ENCODE measurements around the gene RRP1.
A peak's percentile ranks its signal among the peaks of the same experiment; 100 is the strongest.
"Not testable (repeated sequence)": the region's sequence is repeated elsewhere in the genome, so short reads cannot be mapped to it uniquely, and the experiment has no call there.

RRP1 gene

DNA sequence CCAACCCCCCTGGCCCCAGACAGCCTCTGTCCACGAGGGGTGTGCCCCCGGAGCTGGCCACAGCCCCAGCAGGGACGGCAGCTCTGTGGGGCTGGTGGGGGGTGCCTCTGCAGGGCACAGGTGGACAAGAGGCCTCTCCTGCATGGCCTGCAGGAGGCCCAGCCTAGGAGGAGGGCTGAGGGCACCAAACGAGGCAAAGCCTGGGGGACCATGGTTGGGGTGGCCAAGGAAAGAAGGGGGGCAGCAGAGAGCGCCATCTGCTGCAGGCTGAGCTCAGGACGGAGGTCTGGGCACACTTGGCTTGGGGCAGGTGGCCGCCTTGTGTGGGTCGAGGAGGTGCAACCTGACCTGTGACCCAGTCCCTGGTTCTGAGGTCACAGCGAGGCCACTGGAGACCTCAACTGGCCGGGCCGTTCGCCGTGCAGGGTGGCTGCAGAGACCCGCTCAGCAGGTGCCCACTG lies 27.3 kb downstream of the RRP1 start:
- no peak for DNase-seq (ENCODE audit: low read depth, low spot score)

DNA sequence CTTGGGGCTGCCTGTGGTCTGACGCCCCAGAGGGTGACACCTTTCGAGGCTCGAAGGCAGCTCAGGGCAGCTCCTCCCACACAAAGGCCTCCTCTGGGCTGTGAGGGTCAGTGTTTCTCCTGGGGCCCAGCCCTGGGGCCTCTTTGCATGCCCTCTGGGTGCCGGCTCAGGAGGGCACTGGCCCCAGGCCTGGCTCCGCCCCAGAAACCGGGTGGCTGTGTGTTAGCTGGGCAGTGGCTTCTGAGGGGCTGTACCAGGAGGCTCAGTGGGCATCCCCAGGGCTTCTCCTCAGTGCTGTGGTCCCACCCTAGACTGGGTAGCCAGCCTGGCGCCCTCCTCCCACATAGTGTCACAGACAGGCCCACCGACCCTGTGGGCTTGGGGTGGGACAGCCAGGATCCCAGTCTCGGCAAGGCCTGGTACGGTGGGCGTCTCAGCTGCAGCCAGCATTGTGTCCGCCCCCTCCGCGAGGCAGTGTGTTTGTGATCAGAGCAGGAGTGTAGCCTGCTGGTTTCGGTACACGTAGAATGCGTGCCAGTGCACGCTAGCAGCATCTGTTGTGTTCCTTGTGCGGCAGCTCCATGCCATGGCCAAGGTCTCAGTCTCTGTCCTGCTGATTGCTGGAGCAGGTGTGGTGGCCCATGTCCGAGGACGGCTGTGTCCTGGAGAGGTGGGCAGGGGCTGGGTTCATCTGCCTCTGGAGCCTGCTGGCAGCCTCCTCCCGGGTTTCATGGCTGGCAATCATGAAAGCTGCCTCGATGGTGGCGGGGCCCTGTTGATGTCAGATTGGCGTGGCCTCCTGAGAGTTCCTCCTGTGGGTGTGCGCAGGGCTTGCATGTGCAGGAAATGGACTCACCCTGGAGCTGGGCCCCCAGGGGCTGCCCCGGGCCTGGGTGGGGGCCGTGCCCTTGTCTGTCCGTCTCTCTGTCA lies 28.0 kb downstream of the RRP1 start:
- DNase-seq (ENCODE audit: low read depth, low spot score), result no peak

DNA sequence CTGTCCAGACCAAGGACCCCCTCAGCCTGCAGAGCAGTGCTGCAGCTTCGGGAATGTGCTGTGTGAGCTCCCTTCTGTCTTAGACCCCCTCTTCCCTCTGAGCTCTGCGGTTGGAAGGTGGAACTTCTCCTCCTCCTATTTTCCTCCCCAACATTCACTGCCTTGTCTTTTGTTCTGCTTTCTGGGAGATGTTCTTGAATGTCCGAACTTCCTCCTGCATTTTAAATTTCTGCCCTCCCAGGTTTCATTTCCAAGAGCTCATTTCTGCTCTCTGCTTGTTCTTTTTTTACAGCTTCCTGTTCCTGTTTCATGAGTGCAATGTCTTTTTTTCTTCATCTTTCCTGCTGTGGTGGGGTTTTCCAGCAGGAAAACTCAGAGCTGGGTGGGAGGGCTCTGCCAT lies 29.3 kb downstream of the RRP1 start:
- no peak for DNase-seq (ENCODE audit: low read depth, low spot score)

DNA sequence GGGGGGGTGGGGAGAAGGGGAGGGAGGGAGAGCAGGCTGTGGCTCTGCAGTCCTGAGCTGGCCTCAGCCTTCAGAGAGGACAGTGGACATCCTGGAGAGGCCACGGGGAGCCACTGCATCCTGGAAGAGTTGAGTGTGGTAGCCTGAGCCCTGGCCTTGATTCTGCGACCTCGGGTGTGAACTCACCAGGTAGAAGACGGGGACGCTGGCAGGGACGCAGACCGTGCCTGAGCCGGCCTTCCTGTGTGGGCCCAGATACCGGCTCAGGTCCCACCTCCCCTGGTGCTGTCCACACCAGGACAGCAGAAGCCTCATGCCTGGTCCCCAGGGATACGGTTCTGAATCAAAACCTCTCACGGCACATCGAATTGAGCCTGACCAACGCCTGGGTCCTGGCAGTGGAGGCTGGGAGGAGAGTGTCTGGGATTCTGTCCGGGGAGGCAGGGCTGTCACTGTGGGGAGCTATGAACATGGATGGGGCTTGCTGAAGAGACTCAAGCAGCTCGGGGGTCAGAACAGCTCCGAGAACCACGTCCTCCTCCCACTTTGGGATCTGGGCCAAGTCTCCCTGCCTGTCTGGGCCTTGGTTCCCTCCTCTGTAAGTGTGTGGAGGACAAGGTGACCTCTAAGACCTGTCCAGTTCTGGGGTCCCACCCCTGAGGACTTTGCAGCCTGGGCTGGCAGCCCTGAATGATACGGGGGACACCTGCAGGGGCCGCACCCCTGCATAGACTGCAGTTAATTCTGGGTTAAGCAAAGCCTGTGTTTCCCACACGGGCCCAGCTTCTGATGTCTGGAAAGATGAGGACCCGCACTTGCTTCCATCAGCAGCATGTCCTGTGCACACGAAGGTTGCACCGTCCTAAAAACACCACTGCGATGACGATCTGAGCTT lies 30.4 kb downstream of the RRP1 start:
- no peak for DNase-seq (ENCODE audit: low read depth, low spot score)

DNA sequence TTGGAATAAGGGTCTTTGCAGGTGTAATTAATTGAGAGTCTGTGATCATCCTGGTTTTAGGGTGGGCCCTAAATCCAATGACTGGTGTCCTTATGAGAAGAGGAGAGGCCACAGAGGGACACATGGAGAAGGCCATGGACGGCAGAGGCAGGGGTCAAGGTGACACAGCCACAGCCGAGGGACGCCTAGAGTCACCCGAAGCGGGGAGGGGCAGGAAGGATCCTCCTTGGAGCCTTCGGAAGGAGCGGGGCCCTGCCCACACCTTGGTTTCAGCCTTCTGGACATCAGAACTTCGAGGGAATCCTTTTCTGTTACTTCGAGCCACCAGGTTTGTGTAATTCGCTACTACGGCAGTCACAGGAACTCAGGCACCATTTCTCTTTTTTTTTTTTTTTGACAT lies 31.1 kb downstream of the RRP1 start:
- DNase-seq (ENCODE audit: low read depth, low spot score), result no peak

DNA sequence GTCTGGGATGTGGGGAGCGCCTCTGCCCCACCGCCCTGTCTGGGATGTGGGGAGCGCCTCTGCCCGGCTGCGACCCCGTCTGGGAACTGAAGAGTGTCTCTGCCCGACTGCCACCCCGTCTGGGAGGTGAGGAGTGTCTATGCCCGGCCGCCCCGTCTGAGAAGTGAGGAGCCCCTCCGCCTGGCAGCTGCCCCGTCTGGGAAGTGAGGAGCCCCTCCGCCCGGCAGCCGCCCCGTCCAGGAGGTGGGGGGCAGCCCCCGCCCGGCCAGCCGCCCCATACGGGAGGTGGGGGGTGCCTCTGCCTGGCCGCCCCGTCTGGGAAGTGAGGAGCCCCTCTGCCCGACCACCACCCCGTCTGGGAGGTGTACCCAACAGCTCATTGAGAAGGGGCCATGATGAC lies 32.8 kb downstream of the RRP1 start:
- DNase-seq (ENCODE audit: low read depth, low spot score), result not testable (repeated sequence)

DNA sequence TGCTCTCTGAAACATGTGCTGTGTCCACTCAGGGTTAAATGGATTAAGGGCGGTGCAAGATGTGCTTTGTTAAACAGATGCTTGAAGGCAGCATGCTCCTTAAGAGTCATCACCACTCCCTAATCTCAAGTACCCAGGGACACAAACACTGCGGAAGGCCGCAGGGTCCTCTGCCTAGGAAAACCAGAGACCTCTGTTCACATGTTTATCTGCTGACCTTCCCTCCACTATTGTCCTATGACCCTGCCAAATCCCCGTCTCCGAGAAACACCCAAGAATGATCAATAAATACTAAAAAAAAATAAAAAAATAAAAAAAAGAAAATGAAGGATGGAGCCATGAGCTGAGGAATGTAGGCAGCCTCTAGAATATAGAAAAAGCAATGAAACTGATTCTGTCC lies 33.4 kb downstream of the RRP1 start:
- not testable (repeated sequence) for DNase-seq (ENCODE audit: low read depth, low spot score)

DNA sequence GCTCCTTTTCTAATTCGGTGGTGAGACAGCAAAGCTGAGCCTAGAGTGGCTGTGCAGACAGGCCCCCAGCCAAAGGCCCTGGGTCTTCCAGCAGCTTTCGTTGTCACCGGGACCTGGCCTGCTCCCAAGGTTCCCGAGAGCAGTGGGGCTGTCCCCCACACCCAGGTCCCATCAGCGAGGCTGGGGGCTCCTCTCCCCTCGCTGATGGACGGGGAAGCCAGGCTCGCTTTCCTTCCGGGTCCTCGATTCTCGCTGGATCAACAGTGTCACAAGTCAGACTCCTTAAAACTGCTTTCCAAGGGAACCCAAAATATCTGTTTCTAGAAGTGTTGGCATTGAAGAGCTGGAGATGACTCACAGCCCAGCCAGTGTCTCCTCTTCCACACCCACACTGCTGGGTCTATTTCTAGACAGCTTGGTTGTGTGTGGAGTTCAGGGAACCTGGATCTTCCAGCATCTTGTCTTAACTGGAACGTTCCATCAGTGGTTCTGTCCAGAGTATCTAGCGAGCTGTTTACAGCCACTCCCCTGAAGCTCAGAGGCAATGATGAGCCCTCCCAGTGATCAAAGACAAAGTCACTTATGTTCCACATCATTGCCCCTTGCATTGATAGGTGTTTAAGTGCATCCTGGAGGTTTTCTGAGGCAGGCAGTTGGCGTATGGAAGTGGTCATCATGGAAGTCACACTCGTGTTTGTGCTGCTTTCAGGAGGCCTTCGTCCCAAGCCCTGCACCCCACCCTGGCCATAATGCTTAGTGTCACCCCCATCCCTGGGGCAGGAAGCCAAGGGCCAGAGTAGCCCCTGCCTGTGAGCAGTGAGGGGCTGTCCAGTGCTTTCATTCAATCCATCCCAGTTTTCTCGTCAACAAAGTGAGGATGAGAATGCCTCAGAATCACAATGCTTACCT lies 35.2 kb downstream of the RRP1 start:
- no peak for DNase-seq (ENCODE audit: low read depth, low spot score)

DNA sequence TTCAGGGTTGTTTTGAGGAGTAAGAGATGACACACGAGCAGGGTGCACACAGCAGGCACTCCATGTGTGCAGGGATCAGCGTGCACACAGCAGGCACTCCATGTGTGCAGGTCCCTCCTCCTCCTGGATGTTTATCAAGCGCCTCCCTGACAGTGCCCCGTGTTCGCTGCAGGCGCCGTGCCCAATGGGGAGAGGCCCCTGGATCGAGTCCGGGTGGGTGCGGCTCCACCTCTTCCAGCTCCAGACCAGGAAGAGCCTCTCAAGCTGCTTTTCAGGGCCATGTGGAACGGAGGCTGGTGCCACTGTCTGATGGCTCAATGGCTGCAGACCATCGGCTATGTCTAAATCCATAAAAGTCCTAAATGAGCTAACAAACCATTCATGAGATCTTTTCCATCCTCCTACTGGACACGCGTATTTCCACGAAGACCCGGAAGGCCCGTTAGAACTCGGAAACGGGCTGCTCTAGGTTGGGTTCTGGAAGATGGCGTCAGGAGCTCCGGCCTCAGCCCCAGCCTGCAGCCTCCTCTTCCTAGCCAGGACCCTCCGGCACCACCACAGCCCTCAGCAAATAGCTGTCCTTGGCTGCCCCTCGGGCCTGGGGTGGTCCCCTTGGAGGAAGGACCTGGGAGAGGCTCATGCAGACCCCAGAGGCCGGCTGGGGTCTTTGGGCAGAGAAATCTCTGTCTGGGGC lies 36.0 kb downstream of the RRP1 start:
- no peak for DNase-seq (ENCODE audit: low read depth, low spot score)

DNA sequence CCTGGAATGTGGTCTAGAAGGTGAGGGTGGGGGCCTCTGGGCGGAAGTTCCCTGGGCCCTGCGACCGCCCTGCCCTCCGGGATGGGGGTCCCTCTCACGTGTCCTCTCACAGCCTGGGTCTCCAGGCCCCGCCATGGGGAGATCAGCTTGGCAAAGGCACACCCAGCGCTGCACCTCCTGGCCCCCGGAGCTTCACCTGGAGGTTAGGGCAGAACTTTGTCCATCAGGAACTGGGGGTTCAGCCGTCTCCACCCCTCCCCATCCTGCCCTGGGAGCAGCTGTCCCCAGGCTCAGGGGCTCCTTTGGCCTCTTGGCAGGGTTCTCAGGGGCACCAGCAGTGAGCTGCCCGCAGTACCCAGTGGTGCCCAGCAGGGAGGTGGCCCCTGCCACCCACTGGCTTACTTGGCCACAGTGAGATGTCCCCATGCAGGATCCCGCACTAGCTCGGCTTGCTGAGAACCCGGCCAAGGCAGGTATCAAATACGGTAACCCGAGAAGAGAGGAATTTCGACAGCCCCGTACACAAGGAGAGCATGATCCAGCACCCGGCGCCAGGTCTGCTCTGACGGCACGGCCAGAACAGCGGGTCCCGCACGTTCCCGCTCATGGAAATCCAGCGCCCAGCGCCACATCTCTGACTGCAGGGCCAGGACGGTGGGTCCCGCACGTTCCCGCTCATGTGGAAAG lies 36.7 kb downstream of the RRP1 start:
- peak; percentile 65 for DNase-seq (ENCODE audit: low read depth, low spot score)

DNA sequence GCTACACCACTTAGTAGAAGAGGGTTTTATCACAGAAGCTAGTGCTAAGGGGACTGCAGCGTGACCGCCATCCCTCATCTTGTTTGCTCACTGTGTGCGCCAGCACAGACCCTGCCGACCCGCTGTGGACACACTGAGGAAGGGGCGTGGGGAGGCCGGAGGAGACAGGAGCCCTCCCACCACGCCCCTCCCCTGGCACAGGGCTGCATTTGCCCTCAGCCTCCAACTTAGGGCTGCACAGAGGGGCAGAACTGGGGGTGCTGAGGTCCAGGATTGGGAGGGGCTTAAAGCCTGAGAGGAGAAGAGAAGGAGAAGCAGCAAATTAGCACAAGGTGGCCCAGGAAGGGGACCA lies 37.2 kb downstream of the RRP1 start:
- DNase-seq (ENCODE audit: low read depth, low spot score), result no peak

DNA sequence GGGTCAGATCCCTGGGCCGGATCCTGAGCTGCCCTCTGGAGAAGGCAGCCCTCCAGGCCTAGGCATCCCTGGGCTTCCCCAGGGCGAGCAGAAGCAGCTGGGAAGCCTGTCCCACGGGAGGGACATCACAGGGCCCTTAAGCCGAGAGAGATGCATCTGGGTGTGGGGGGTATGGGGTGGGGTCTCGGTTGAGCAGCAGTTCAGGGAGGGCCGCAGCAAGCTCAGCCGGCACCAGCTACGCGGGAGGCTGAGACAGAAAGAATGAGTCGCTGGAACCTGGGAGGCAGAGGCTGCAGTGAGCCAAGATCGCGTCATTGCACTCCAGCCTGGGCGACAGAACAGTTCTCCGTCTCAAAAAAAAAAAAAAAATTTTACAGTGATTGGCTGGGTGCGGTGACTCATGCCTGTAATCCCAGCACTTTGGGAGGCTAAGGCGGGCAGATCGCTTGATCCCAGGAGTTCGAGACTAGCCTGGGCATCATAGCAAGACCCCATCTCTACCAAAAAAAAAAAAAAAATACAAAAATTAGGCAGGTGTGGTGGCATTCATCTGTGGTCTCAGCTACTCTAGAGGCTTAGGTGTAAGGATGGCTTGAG lies 37.7 kb downstream of the RRP1 start:
- DNase-seq (ENCODE audit: low read depth, low spot score), result no peak

DNA sequence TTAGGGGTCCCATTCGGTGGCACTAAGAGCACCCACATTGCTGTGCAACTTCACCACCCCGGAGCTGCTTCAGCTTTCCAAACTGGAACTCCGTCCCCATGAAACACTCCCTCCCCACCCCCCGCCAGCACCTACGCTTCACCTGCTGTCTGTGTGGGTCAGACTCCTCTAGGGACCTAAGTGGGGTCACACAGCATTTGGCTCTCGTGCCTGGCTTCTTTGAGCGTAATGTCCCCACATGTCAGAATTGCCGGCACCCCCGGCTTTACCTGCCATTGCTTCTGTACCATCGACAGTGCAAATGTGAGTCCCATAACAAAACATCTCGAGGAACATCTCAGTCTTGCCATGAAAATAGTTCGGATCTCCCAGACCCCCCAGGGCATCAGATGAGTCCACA lies 39.8 kb downstream of the RRP1 start:
- no peak for DNase-seq (ENCODE audit: low read depth, low spot score)

DNA sequence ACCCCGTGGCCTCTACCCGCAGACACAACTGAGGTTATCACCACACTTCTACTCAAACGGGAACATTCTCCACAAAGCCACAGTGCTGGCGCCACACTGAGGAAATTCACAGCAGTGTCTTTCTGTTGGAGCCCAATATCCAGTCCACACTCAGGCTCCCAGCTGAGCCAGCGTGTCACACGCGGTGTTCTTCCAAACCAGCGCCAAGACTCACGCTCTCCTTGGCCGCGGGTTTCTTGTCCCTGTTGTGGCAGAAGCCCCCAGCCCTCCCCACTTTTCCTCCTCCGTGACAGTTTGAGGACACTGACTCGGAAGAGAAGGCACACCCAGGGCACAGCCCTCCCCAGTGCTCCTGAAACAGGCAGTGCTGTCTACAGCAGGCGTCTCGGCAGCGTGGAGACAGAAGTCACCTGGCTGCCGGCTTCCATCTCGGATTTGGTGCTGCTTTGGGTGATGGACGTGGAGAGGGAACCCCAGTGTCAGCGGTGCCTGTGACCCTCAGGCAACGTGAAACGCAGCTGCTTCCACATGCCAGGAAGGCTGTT lies 40.3 kb downstream of the RRP1 start:
- no peak for DNase-seq (ENCODE audit: low read depth, low spot score)

DNA sequence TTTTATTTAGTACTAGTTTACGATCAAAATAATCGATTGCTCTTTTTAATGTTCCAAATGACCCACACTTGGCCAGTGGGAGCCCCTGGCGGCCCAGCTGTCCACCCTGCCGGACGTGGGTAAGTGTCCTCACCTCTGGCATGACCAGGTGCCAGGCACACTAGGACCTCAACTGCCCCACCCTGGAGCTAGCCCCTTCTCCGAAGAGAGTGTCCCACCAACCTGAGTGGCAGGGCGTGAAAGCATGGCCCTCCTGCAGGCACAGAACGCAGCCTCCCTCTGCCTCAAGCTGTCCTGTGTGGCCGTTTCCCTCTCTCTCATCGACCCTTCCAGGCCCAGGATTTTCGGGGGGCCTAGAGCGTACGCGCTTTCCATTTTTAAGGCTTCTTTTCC lies 42.8 kb downstream of the RRP1 start:
- no peak for DNase-seq (ENCODE audit: low read depth, low spot score)

DNA sequence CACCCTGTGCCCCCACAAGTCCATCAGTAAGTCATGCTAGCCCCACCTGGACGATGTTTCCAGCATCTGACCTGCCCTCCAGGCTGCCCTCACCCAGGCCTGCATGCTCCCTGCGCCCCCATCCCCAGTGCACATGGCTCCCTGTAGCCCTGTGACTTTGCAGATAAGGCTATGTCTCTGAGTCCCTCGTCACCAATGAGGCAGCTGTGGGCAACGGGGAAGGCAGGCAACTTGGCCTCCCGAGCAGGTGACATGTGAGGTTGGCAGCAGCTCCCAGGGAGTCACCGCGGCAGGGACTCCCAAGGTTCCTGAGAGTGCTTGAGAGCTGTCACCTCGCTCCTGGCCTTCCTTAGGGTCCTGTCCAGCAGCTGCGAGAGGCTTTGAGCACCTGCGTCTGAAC lies 43.3 kb downstream of the RRP1 start:
- DNase-seq (ENCODE audit: low read depth, low spot score), result no peak

DNA sequence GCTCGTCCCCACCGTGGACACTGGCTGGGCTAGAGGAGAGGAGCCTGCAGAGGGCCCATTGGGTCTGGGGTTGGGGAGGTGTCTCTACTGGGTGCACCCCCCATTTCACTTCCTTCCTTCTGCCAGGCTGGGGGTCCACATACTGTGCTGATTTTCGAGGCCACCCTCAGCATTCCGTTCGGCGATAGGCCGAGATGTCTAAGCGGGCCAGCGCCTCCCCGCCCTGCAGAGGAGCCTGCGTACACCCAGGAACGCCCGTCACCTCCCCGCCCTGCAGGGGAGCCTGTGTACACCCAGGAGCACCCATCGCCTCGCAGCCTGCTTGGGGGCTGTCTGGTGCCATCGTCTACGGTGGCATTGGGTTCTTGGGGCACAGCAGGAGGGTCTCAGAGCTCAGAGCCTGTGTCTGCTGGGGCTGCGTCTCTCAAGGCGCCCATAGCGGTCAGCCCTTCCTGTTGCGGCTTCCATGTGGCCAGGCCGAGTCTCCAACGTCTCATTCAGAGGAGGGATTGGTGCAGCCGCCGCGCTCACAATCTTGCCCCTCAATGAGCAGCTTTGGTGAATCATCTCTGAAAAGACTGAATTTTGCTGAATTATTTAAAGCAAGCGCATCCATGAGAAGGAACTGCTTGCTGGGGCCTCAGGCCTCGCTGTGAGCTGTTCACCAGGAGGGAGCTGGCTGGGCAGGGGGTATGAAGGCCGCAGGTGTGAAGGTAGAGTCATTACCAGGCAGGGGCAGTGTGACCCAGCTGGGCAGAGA lies 44.9 kb downstream of the RRP1 start:
- DNase-seq (ENCODE audit: low read depth, low spot score), result no peak

DNA sequence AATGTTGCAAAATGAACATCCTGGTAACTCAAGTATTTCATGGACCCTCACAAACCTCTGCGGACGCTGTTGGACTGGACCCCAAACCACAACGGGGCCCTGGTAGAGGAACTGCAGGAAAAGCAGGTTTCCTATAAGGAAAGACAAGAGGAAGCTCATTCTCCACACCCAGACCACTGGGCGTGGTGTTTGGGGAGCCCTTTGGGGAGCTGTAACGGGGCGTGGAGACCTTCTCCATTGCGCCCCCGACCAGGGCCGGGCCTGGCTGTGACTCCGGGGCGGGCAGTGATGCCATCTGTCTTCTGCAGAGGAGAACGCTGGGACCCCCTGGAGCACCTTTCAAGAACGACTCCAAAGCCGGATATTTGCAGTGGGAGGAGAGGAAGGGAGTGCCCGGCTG lies 45.7 kb downstream of the RRP1 start:
- no peak for DNase-seq (ENCODE audit: low read depth, low spot score)

DNA sequence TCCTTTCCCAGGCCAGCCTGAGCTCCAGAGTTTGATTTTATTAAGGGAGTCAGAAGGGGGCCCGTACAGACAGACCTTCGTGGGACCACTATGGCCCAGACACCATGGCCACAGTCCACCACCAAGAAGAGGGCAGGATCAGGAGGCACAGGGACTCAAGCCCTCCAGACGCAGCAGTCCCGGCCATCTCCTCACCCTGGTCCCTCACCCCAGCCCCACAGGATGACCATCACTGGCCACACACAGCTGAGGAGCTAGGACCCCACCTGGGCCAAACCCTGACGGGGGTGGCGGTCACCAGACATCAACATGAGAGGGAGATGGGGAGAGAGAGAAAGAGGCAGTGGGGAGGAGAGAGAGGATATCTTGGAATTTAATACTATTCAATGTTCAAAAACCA lies 46.5 kb downstream of the RRP1 start:
- DNase-seq (ENCODE audit: low read depth, low spot score), result no peak
